Measurements from ENCODE around the gene FLOT1. TPM values are rescaled to one million over a fixed set of nuclear protein-coding genes. Genes with fewer than 3 reads are reported as not detected.

The FLOT1 gene
- total RNA-seq, 1 experiment from 2014 or later, result 243 TPM

DNA sequence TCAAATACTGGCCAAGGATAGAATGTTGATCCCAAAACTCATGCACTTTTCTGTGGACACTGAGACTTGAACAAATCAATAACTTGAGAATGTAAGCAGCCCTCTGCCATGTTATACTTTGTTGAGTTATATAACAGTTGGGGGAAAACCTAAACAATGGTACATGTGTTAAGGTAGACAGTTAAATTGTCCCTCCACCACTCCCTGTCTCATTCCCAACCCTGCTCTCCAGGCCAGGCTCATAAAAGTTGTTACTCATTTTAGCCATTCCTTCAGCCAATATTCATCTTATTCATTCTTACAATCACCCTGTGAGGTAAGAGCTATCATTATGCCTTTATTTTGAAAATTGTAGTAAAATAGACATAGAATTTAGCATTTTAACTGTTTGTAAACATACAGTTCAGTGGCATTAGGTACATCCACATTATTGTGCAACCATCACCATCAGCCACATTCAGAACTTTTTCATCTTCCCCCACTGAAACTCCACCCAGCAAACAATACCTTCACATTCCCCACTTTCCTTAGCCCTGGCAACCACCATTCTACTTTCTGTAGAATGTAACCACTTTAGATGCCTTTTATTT lies 40.0 kb upstream of the FLOT1 start:
- intact Hi-C loops (cut with micrococcal nuclease; ENCODE audit: unreplicated experiment), result loop anchor here (1.0 to 5.0 kb wide), 3 partner anchors 18 to 40 kb away; no protein-coding TSS in a partner anchor
- Mint-ChIP-seq H3K27ac (ENCODE audit: unreplicated experiment) (peak overlapping the region; percentile 97), H3K9me3 (ENCODE audit: low read depth, unreplicated experiment) (peaks cover 3% of the 10 kb centered on the region), H3K36me3 (ENCODE audit: insufficient read depth, unreplicated experiment) (peaks cover 35% of the 10 kb centered on the region), H3K27me3 (ENCODE audit: unreplicated experiment) (no peaks in the 10 kb centered on the region), H3K4me3 (ENCODE audit: low read depth, unreplicated experiment) (peak overlapping the region; percentile 45), H3K4me1 (ENCODE audit: low read depth, unreplicated experiment) (peaks cover 64% of the 10 kb centered on the region)
- TF ChIP-seq, protein P1, sequence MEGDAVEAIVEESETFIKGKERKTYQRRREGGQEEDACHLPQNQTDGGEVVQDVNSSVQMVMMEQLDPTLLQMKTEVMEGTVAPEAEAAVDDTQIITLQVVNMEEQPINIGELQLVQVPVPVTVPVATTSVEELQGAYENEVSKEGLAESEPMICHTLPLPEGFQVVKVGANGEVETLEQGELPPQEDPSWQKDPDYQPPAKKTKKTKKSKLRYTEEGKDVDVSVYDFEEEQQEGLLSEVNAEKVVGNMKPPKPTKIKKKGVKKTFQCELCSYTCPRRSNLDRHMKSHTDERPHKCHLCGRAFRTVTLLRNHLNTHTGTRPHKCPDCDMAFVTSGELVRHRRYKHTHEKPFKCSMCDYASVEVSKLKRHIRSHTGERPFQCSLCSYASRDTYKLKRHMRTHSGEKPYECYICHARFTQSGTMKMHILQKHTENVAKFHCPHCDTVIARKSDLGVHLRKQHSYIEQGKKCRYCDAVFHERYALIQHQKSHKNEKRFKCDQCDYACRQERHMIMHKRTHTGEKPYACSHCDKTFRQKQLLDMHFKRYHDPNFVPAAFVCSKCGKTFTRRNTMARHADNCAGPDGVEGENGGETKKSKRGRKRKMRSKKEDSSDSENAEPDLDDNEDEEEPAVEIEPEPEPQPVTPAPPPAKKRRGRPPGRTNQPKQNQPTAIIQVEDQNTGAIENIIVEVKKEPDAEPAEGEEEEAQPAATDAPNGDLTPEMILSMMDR (IDR thresholded peaks at IDR 0.05; ENCODE audit: unreplicated experiment), result no peak
- CTCF ChIA-PET, result interaction anchor here (0.7 to 2.5 kb wide), 18 partner anchors 10 to 125 kb away, joined by 3 to 27 read pairs (median 8); partner anchors contain the start of genes FLOT1 and IER3
- TSS peak; percentile 92 for BruUV-seq (replicated peaks)
- peak; percentile 60 for DNase-seq

DNA sequence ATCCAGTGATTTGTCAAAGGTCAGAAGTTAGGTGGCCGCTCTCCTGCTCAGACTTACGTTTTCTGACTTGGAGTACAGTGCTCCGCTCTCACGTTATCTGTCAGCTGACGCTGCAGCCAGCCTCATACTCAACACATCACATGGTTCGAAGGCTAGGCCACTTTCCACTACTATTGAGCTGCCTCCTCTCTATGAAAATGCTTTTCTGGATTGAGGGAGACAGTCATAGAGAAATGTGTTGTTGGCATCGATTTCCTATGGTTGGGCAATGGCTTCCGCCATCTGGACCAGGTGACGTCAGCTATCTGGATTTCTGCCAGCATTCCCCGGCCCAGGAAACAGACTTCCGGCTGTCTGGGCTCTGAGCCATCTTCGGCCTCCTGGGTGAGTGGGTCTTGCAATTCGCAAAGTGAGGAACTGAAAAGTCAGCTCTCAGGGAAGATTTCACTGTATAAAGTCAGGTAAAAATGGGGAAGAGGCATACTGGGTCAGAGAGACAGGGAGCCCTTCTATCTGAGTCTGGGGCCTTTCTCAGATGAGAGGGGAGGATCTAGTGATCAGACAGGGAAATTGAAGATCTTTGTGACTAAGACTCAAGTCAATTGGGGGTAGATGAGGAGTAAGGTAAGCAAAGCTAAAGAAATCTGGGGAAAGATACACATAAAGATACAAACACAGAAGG lies 39.4 kb upstream of the FLOT1 start:
- peak overlapping the region; percentile 97 for H3K27ac Mint-ChIP-seq (ENCODE audit: unreplicated experiment)
- no TSS peak for BruUV-seq (replicated peaks)
- intact Hi-C loops (cut with micrococcal nuclease; ENCODE audit: unreplicated experiment), result loop anchor here (1.0 to 5.0 kb wide), 5 partner anchors 13 to 40 kb away; no protein-coding TSS in a partner anchor

DNA sequence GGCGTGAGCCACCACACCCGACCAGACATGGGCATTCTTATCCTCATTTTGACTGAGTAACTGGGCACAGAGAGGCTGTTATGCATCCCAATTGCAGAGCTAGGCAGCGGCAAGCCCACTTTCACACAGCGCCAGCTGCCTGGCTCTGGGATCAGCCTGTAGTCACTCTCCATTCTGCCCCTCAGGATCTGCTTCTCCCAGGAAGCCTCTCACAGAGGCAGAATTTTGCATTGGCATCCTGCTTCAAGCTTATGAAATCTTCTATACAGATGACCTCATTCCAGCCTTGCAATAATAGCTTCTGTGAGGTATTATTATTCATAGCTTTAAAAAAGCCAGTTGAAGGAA lies 38.9 kb upstream of the FLOT1 start:
- TSS peak; percentile 99 for BruUV-seq (replicated peaks)
- TF ChIP-seq, protein P1 (IDR thresholded peaks at IDR 0.05; ENCODE audit: unreplicated experiment), result no peak
- CTCF ChIA-PET, result interaction anchor here (0.8 to 2.5 kb wide), 24 partner anchors 8 to 267 kb away, joined by 3 to 27 read pairs (median 6); partner anchors contain the start of genes FLOT1, IER3 and VARS2
- no peaks in the 10 kb centered on the region for H3K27me3 Mint-ChIP-seq (ENCODE audit: unreplicated experiment)
- DNase-seq, result no peak
- peak overlapping the region; percentile 97 for H3K27ac Mint-ChIP-seq (ENCODE audit: unreplicated experiment)
- peak overlapping the region; percentile 45 for H3K4me3 Mint-ChIP-seq (ENCODE audit: low read depth, unreplicated experiment)
- H3K4me1 Mint-ChIP-seq (ENCODE audit: low read depth, unreplicated experiment), result peaks cover 63% of the 10 kb centered on the region
- H3K9me3 Mint-ChIP-seq (ENCODE audit: low read depth, unreplicated experiment), result peaks cover 3% of the 10 kb centered on the region
- peaks cover 35% of the 10 kb centered on the region for H3K36me3 Mint-ChIP-seq (ENCODE audit: insufficient read depth, unreplicated experiment)
- intact Hi-C loops (cut with micrococcal nuclease; ENCODE audit: unreplicated experiment), result loop anchor here (1.0 to 5.0 kb wide), 3 partner anchors 12 to 41 kb away; no protein-coding TSS in a partner anchor

More for the DNA sequence above, 39.4 kb upstream of the FLOT1 start:
- CTCF ChIA-PET, result interaction anchor here (0.8 to 2.5 kb wide), 25 partner anchors 9 to 267 kb away, joined by 3 to 27 read pairs (median 5); partner anchors contain the start of genes FLOT1, IER3 and VARS2
- Mint-ChIP-seq H3K4me1 (ENCODE audit: low read depth, unreplicated experiment) (peaks cover 68% of the 10 kb centered on the region), H3K9me3 (ENCODE audit: low read depth, unreplicated experiment) (peaks cover 3% of the 10 kb centered on the region), H3K27me3 (ENCODE audit: unreplicated experiment) (no peaks in the 10 kb centered on the region), H3K4me3 (ENCODE audit: low read depth, unreplicated experiment) (peak overlapping the region; percentile 45), H3K36me3 (ENCODE audit: insufficient read depth, unreplicated experiment) (peaks cover 35% of the 10 kb centered on the region)
- TF ChIP-seq, protein P1 (IDR thresholded peaks at IDR 0.05; ENCODE audit: unreplicated experiment), result no peak
- peak; percentile 100 for DNase-seq

DNA sequence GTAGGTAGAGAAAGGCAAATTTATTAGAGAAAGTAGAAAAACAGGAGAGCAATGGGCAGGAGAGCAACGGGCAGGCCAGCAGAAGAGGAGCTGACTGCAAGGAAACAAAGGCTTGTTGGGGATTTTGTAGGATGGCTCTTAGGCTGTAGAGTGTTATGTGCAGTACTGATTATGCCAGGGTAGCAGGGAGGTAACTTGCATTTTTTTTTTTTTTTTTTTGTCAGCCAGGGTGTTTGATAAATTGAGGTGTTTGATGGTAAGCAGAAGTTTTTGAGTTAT lies 38.1 kb upstream of the FLOT1 start:
- BruUV-seq (replicated peaks), result no TSS peak
- DNase-seq, result no peak
- Mint-ChIP-seq H3K36me3 (ENCODE audit: insufficient read depth, unreplicated experiment) (peaks cover 35% of the 10 kb centered on the region), H3K27me3 (ENCODE audit: unreplicated experiment) (no peaks in the 10 kb centered on the region), H3K27ac (ENCODE audit: unreplicated experiment) (peak overlapping the region; percentile 97), H3K9me3 (ENCODE audit: low read depth, unreplicated experiment) (peaks cover 3% of the 10 kb centered on the region), H3K4me3 (ENCODE audit: low read depth, unreplicated experiment) (peak overlapping the region; percentile 16), H3K4me1 (ENCODE audit: low read depth, unreplicated experiment) (peaks cover 60% of the 10 kb centered on the region)
- TF ChIP-seq, protein P1 (IDR thresholded peaks at IDR 0.05; ENCODE audit: unreplicated experiment), result no peak
- intact Hi-C loops (cut with micrococcal nuclease; ENCODE audit: unreplicated experiment), result loop anchor here (2.0 to 5.0 kb wide), 2 partner anchors 32 to 42 kb away; no protein-coding TSS in a partner anchor
- CTCF ChIA-PET, result interaction anchor here (0.5 to 1.4 kb wide), 2 partner anchors 20 to 21 kb away, joined by 3 to 5 read pairs; no protein-coding TSS in a partner anchor

Data from Calu3 (cell line).